GM21447 (cell line): ENCODE data around the gene MYL11.
"Not testable (repeated sequence)": the region's sequence is repeated elsewhere in the genome, so short reads cannot be mapped to it uniquely, and the experiment has no call there.

Experiments
- ATAC-seq: cut with Tn5 transposase; IDR thresholded peaks from one replicate; pipeline ENCODE4 v1.9.1; 2021; ENCODE audit not compliant: unreplicated experiment

MYL11 gene

DNA sequence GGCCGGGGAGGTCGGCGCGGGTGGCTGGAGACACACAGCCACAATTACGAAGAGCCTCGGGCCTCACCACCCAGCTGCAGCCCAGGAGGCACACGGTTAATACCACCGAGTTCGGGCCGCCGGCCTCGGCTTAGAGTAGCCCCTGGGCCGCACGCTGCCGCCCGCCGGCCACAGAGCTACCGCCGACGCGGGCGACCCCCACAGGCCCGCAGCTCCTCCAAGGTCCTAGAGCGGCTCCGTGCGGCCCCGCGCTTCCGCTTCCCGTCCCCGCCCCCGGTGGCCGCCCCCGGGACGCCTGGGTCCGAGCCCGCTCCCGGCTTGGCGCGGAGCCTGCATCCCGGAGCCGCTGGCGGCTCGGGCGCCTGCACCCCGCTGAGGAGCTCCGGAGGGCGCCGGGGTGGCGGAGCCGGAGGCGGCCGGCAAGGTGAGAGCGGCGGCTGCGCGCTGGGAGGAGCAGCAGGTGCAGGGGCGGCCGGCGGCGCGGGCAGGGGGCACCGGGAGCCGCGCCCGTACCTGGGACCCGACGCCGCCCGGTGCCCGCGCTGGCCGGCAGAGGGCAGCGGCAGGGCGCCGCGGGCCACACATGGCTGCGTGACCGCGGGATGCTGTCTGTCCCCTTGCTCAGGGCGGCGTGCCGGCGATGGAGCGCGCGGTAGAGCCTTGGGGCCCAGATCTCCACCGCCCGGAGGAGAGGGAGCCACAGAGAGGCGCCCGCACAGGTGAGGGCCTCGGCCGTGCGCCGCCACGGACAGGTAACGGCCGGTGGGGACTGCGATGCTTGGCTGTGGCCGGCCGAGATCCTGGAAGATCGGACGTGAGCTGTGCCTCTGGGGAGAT lies 20.8 kb downstream of the MYL11 start, which contains the start of gene ZNF48:
ZNF48 (plus strand) TSS at position 266 of the 837 bp plus-strand sequence; CDS start at position 641, 375 bp downstream.
- peak; percentile 56 for ATAC-seq

GRCh38 chr16:30395992-30396585 lies 21.5 kb downstream of the MYL11 start:
- ATAC-seq: no peak

- not testable (repeated sequence) for ATAC-seq
These were observed 22.0 kb downstream of the MYL11 start for GRCh38 chr16:30396627-30397026.

GRCh38 chr16:30397056-30397455 lies 22.5 kb downstream of the MYL11 start:
- no peak for ATAC-seq

DNA sequence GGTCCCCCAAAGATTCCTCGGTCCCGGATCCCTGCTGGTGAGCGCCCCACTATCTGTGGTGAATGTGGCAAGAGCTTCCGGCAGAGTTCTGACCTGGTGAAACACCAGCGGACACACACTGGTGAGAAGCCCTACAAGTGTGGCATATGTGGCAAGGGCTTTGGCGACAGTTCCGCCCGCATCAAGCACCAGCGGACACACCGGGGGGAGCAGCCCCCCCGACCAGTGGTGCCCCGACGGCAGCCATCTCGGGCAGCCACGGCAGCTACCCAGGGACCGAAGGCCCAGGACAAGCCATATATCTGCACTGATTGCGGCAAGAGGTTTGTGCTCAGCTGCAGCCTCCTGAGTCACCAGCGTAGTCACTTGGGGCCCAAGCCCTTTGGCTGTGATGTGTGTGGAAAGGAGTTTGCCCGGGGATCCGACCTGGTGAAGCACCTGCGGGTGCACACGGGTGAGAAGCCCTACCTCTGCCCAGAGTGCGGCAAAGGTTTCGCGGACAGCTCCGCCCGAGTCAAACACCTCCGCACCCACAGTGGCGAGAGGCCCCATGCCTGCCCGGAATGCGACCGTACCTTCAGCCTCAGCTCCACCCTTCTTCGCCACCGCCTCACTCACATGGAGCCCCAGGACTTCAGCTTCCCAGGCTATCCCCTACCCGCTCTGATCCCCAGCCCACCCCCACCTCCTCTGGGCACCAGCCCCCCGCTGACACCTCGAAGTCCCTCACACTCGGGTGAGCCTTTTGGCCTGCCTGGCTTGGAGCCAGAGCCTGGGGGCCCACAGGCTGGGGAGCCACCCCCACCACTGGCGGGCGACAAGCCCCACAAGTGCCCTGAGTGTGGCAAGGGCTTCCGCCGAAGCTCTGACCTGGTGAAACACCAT lies 23.4 kb downstream of the MYL11 start:
- no peak for ATAC-seq

DNA sequence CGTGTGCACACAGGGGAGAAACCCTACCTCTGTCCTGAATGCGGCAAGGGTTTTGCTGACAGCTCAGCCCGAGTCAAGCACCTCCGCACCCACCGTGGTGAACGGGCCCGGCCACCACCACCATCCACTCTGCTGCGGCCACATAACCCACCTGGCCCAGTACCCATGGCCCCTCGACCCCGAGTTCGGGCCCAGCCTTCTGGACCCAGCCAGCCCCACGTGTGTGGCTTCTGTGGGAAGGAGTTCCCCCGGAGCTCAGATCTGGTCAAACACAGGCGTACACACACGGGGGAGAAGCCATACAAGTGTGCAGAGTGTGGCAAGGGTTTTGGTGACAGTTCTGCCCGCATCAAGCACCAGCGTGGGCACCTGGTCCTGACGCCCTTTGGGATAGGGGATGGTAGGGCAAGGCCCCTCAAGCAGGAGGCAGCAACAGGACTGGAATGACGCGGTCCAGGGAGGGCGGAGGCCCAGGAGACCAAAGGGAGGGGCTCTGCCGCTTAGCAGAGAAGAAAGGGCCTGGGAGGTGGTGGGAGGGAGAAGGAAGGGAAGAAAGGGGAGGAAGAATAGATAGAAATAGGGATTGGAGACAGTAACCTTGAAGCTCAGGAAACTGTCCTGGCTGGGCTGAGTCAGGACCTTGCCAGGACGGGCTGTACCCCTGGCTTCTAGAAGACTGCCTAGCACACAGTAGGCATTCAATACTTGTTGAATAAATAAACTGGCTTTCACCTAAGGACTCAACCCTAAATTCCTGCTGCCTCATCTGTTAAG lies 24.2 kb downstream of the MYL11 start:
- ATAC-seq: no peak

- ATAC-seq: no peak
These were observed 25.0 kb downstream of the MYL11 start for GRCh38 chr16:30399435-30400186.

DNA sequence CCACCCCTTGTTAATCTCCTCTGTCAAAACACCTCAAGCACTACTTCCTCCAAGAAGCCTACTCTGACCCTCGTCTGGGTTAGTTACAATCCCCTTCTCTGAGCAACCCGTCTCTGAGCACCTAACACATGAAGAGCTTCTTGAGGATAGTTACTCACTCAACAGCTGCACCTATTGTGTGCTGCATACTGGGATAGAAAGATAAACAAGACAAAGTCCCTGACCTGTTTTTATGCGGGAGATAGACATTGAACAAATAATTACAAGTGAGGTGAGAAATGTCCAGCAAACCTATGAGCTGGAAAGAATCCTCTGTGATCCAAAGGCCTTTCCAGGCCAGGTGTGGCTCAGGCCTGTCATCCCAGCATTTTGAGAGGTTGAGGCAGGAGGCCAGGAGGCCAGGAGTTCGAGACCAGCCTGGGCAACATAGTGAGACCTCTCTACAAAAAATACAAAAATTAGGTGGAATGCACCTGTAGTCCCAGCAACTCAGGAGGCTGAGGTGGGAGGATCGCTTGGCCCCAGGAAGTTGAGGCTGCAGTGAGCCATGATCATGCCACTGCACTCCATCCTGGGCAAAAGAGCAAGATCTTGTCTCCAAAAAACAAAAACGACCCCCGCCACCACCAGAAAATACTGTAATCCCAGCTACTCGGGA lies 27.3 kb downstream of the MYL11 start:
- no peak for ATAC-seq

- no peak for ATAC-seq
These were observed 32.1 kb downstream of the MYL11 start for GRCh38 chr16:30406795-30407101.

DNA sequence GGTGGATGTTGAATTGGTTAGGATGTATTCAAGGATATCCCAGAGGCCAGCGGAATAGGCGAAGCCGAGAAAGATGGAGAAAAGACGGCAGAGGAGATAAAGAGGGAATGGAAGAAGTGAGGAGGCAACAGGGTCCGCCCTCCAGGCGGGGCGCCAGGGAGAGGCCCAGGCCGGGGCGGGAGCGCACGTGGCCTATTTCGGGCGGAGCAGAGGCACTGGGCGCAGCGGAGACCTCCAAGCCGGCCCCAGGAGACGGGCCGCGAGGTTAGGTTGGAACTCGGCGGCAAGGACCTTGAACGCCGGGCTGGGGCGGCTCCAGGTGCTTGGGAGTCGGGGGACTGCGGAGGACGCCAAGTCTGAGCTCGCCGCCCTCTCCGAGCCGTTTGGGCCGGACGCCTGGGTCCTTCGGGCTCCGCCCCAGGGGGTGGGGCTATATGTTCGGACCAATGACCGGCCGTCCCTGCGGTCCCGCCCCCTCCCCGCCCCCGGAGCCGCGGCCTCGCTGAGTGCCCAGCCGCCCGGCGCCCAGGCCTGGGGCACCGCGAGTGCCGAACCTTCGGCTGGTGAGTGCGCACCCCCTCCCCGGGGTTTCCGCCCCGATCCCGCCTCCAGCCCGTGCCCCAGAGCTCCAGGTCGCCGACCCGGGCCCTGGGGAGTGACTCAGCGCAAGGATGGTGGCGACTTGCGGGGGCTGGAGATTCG lies 32.7 kb downstream of the MYL11 start, which contains the start of gene ZNF771:
ZNF771 (plus strand) TSS at position 505 of the 702 bp plus-strand sequence. CDS start 448 bp downstream, outside the sequence.
- ATAC-seq: peak; percentile 70

- peak; percentile 5 for ATAC-seq
These were observed 33.4 kb downstream of the MYL11 start for GRCh38 chr16:30407804-30408534.

GRCh38 chr16:30409125-30410060 lies 34.8 kb downstream of the MYL11 start:
- peak; percentile 49 for ATAC-seq

GRCh38 chr16:30413112-30413806 lies 38.7 kb downstream of the MYL11 start:
- no peak for ATAC-seq

GRCh38 chr16:30414159-30414558 lies 39.6 kb downstream of the MYL11 start:
- ATAC-seq: no peak

DNA sequence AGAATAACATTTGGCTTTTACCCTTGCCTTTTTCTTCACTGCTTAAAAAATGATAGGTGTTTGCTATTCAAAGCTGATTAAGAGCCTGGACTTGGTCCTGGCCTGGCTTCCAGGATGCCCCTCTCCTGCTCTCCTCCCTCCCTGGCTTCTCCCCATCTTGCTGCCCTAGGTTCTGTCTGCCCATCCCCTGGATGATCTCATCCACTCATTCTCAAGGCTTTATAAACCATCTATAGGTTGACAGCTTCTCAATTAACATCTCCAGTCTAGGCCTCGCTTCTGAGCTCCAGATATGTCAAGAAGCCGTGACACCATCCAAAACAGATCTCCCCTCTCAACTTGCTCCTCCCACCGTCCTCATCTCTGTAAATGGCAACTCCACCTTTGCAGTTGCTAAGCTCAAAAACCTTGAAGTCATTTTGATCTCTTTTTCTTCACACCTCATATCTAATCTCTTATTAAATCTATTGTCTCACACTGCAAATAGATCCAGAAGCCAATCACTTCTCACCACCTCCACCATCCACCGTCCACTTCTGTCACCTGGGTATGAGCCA lies 41.5 kb downstream of the MYL11 start:
- no peak for ATAC-seq
